Uterus (tissue), 2 donors: ENCODE results near the gene PML.
"Not testable (repeated sequence)": the region's sequence is repeated elsewhere in the genome, so short reads cannot be mapped to it uniquely, and the experiment has no call there.

Experiments
- CTCF ChIP-seq, 4 experiments: fragments of 200-600 bp in 2 of 4; fragments of 450-650 bp in 2 of 4; sonication (generic) in 2 of 4; IDR thresholded peaks; one replicate each; pipeline ENCODE4 v1.5.1; 2016 to 2019; ENCODE audit warnings: antibody characterized with exemption in 4 of 4, mild to moderate bottlenecking in 2 of 4, moderate library complexity in 1 of 4
- POLR2A ChIP-seq, 2 donors: fragments of 450-650 bp; IDR thresholded peaks; one replicate each; pipeline ENCODE4 v1.6.1; 2016; ENCODE audit warnings: antibody characterized with exemption in 2 of 2, mild to moderate bottlenecking in 1 of 2, moderate library complexity in 1 of 2

- not testable (repeated sequence) for TF ChIP-seq POLR2A, CTCF (IDR thresholded peaks at IDR 0.05)
These were observed 69.1 kb downstream of the PML start for GRCh38 chr15:74063425-74064146.
